D721Med (cell line): ENCODE measurements around the gene MUC21.

ENCODE experiments used
- DNase-seq: peaks from one replicate; pipeline ENCODE4 v3.0.0; 2011; ENCODE audit warnings: low spot score; ENCODE audit not compliant: insufficient read length
- FAIRE-seq: peaks from 2 replicates; lab custom pipeline; 2011; peaks lifted over from hg19 to GRCh38; lab: Jason Lieb, UNC
- CTCF ChIP-seq: IDR thresholded peaks from 2 replicates; pipeline ENCODE4 v1.5.1; 2012; ENCODE audit warnings: mild to moderate bottlenecking, control low read depth; ENCODE audit not compliant: insufficient read depth; ENCODE audit errors: missing control alignments

MUC21 gene

GRCh38 chr6:30955367-30956042, 28.0 kb upstream of the MUC21 start:
- DNase-seq (no peak), FAIRE-seq (no peak)
- TF ChIP-seq CTCF = no peak

- FAIRE-seq = no peak
- no peak for TF ChIP-seq CTCF
- DNase-seq = no peak
Observed at GRCh38 chr6:30957716-30958115, 25.8 kb upstream of the MUC21 start.

GRCh38 chr6:30960907-30961673, 22.4 kb upstream of the MUC21 start:
- FAIRE-seq (no peak), DNase-seq (no peak)
- TF ChIP-seq CTCF = no peak

GRCh38 chr6:30962716-30963115, 20.8 kb upstream of the MUC21 start:
- DNase-seq (no peak), FAIRE-seq (no peak)
- TF ChIP-seq CTCF = no peak

DNA sequence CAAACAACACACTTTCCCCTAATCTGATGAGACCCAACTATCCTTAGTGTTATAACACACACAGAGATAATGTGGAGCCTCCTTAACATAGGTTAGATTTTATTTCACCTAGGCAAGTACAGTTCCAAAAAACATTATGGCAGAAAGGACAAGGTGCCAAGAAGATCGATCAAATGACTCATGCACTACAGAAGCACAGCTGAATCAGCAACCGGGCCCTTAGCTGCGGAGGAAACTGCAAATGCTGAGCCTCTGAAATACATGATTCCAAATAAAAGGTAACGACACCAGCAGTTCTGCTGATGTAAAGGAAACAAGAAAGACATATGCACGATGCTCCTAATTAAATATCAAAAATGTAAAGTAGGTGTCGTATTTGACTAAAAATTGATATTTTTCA, 19.9 kb upstream of the MUC21 start:
- no peak for TF ChIP-seq CTCF
- no peak for FAIRE-seq
- DNase-seq = no peak

DNA sequence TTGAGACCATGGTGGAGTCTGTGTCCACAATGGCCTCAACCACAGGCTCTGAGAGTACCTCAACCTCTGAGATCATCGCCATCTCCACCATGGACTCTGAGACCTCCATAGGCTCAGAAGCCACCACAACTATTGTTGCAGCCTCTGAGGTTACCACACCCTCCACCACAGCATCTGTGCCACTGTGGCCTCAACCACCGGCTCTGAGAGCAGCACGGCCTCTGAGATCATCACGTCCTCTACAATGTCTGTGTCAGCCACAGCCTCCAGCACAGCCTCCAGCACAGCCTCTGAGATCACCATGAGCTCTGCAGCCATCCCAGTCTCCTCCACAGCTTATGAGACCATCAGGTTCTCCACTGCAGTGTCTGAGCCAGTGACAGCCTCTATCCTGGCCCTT, 19.4 kb upstream of the MUC21 start:
- TF ChIP-seq CTCF = no peak
- FAIRE-seq (no peak), DNase-seq (no peak)

DNA sequence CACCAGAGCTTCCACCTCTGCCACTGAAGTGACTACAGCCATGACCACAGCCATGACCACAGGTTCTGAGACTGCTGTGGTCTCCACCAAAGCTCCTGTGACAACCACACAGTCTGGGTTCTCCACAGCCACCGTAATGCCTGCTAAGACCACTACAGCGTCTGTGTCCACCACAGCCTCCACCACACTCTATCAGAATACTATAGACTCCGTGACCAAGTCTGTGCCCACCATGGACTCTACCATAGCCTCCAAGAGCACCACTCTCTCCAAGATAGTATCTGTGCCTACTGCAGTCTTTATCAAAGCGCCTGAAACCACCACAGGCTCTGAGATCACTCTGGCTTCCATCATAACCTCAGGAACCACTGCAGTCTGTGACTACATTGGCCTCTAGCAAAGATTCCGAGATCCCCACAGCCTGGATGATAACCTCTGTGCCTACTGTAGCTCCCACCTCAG, 18.3 kb upstream of the MUC21 start:
- DNase-seq (no peak), FAIRE-seq (no peak)
- no peak for TF ChIP-seq CTCF
